T-helper 17 cell (primary cell): ENCODE results near the gene CLDN15. TPM values are rescaled to one million over a fixed set of nuclear protein-coding genes. Genes with fewer than 3 reads are reported as not detected.

ENCODE experiments used
- ATAC-seq: fragments of 150-1000 bp; cut with Tn5 transposase; 2 replicates; pipeline ENCODE4 v1.10.0; 2021; ENCODE audit warnings: mild to moderate bottlenecking, moderate library complexity
- DNase-seq, 3 donors: peaks; one replicate each; pipeline versions ENCODE4 v3.0.0 to v3.0.0-alpha.2; 2020 to 2021
- H3K9me3 ChIP-seq: one replicate; pipeline ENCODE4 v1.7.0; 2013; ENCODE audit warnings: low read length, mild to moderate bottlenecking; ENCODE audit not compliant: control insufficient read depth, poor library complexity, severe bottlenecking
- H3K27ac Mint-ChIP-seq: one replicate; pipeline ENCODE4 v1.8.0; 2022; ENCODE audit warnings: mild to moderate bottlenecking, moderate library complexity, mixed read lengths
- H3K27me3 Mint-ChIP-seq: one replicate; pipeline ENCODE4 v1.8.0; 2022; ENCODE audit warnings: mixed read lengths
- H3K36me3 Mint-ChIP-seq: one replicate; pipeline ENCODE4 v1.8.0; 2022; ENCODE audit warnings: low read depth, mixed read lengths
- H3K4me1 Mint-ChIP-seq: one replicate; pipeline ENCODE4 v1.8.0; 2022; ENCODE audit warnings: mild to moderate bottlenecking, mixed read lengths
- H3K4me3 Mint-ChIP-seq: one replicate; pipeline ENCODE4 v1.8.0; 2022; ENCODE audit warnings: mild to moderate bottlenecking, moderate library complexity, mixed read lengths
- total RNA-seq, 4 donors: library from RNA in 2 of 4; stranded (reverse) in 2 of 4; gene quantifications; one replicate each; pipeline ENCODE4 v1.2.3 and lab custom pipeline; 2022 to 2026

Gene CLDN15
- total RNA-seq, 2 donors from 2014 or later, result 17.3 to 23.0 TPM

GRCh38 chr7:101240226-101241014 is 2.8 kb upstream of the CLDN15 start:
- ATAC-seq (no peak), DNase-seq (no peak)
- Mint-ChIP-seq H3K4me3 (no peak overlapping the region), H3K27me3 (no peaks in the 10 kb centered on the region), H3K27ac (no peak overlapping the region), H3K4me1 (peaks cover 19% of the 10 kb centered on the region), H3K36me3 (peaks cover 2% of the 10 kb centered on the region)
- H3K9me3 ChIP-seq, result no peaks in the 10 kb centered on the region

- Mint-ChIP-seq H3K4me3 (no peak overlapping the region), H3K36me3 (peaks cover 2% of the 10 kb centered on the region), H3K27me3 (no peaks in the 10 kb centered on the region), H3K27ac (no peak overlapping the region), H3K4me1 (peaks cover 15% of the 10 kb centered on the region)
- H3K9me3 ChIP-seq, result no peaks in the 10 kb centered on the region
- ATAC-seq (no peak), DNase-seq (no peak)
Observed at GRCh38 chr7:101239951-101240220, 2.3 kb upstream of the CLDN15 start.

GRCh38 chr7:101239191-101239950 is 1.8 kb upstream of the CLDN15 start:
- H3K27ac Mint-ChIP-seq, result no peak overlapping the region
- H3K4me1 Mint-ChIP-seq, result peaks cover 11% of the 10 kb centered on the region
- H3K36me3 Mint-ChIP-seq, result no peaks in the 10 kb centered on the region
- ATAC-seq (no peak), DNase-seq (no peak)
- H3K9me3 ChIP-seq, result no peaks in the 10 kb centered on the region
- no peak overlapping the region for H3K4me3 Mint-ChIP-seq
- no peaks in the 10 kb centered on the region for H3K27me3 Mint-ChIP-seq

- H3K4me3 Mint-ChIP-seq, result no peak overlapping the region
- H3K27me3 Mint-ChIP-seq, result no peaks in the 10 kb centered on the region
- peaks cover 5% of the 10 kb centered on the region for H3K4me1 Mint-ChIP-seq
- H3K36me3 Mint-ChIP-seq, result no peaks in the 10 kb centered on the region
- no peak overlapping the region for H3K27ac Mint-ChIP-seq
- ATAC-seq (no peak), DNase-seq (no peak)
- no peaks in the 10 kb centered on the region for H3K9me3 ChIP-seq
Observed at GRCh38 chr7:101238226-101239182, 902 bp upstream of the CLDN15 start.

- ATAC-seq, result no peak
- Mint-ChIP-seq H3K27me3 (no peaks in the 10 kb centered on the region), H3K4me1 (peaks cover 5% of the 10 kb centered on the region), H3K4me3 (no peak overlapping the region), H3K27ac (no peak overlapping the region), H3K36me3 (no peaks in the 10 kb centered on the region)
- DNase-seq, result no peak
- no peaks in the 10 kb centered on the region for H3K9me3 ChIP-seq
Observed at GRCh38 chr7:101236292-101236835, 1.2 kb downstream of the CLDN15 start.

GRCh38 chr7:101235522-101235921 is 2.1 kb downstream of the CLDN15 start:
- H3K4me3 Mint-ChIP-seq, result no peak overlapping the region
- ATAC-seq (no peak), DNase-seq (no peak)
- no peaks in the 10 kb centered on the region for H3K9me3 ChIP-seq
- peaks cover 7% of the 10 kb centered on the region for H3K4me1 Mint-ChIP-seq
- no peaks in the 10 kb centered on the region for H3K27me3 Mint-ChIP-seq
- no peak overlapping the region for H3K27ac Mint-ChIP-seq
- no peaks in the 10 kb centered on the region for H3K36me3 Mint-ChIP-seq

GRCh38 chr7:101235050-101235449 is 2.6 kb downstream of the CLDN15 start:
- H3K4me3 Mint-ChIP-seq, result no peak overlapping the region
- H3K27me3 Mint-ChIP-seq, result no peaks in the 10 kb centered on the region
- DNase-seq (no peak), ATAC-seq (no peak)
- no peaks in the 10 kb centered on the region for H3K9me3 ChIP-seq
- H3K27ac Mint-ChIP-seq, result no peak overlapping the region
- H3K4me1 Mint-ChIP-seq, result peaks cover 9% of the 10 kb centered on the region
- H3K36me3 Mint-ChIP-seq, result no peaks in the 10 kb centered on the region

GRCh38 chr7:101234636-101235035 is 3.0 kb downstream of the CLDN15 start:
- no peaks in the 10 kb centered on the region for H3K27me3 Mint-ChIP-seq
- ATAC-seq (no peak), DNase-seq (no peak)
- no peak overlapping the region for H3K4me3 Mint-ChIP-seq
- no peak overlapping the region for H3K27ac Mint-ChIP-seq
- H3K4me1 Mint-ChIP-seq, result peaks cover 9% of the 10 kb centered on the region
- H3K9me3 ChIP-seq, result no peaks in the 10 kb centered on the region
- H3K36me3 Mint-ChIP-seq, result no peaks in the 10 kb centered on the region

- no peak overlapping the region for H3K4me3 Mint-ChIP-seq
- H3K9me3 ChIP-seq, result no peaks in the 10 kb centered on the region
- H3K27ac Mint-ChIP-seq, result no peak overlapping the region
- ATAC-seq (no peak), DNase-seq (no peak)
- no peaks in the 10 kb centered on the region for H3K36me3 Mint-ChIP-seq
- peaks cover 9% of the 10 kb centered on the region for H3K4me1 Mint-ChIP-seq
- H3K27me3 Mint-ChIP-seq, result no peaks in the 10 kb centered on the region
Observed at GRCh38 chr7:101233907-101234547, 3.6 kb downstream of the CLDN15 start.

- H3K4me3 Mint-ChIP-seq, result no peak overlapping the region
- no peaks in the 10 kb centered on the region for H3K27me3 Mint-ChIP-seq
- H3K9me3 ChIP-seq, result no peaks in the 10 kb centered on the region
- no peaks in the 10 kb centered on the region for H3K36me3 Mint-ChIP-seq
- peaks cover 7% of the 10 kb centered on the region for H3K4me1 Mint-ChIP-seq
- H3K27ac Mint-ChIP-seq, result no peak overlapping the region
- no peak for ATAC-seq
- no peak for DNase-seq
Observed at GRCh38 chr7:101232141-101232850, 5.3 kb downstream of the CLDN15 start.

GRCh38 chr7:101231644-101232043 is 6.0 kb downstream of the CLDN15 start:
- H3K36me3 Mint-ChIP-seq, result no peaks in the 10 kb centered on the region
- ATAC-seq, result no peak
- no peak overlapping the region for H3K27ac Mint-ChIP-seq
- DNase-seq, result no peak
- no peaks in the 10 kb centered on the region for H3K9me3 ChIP-seq
- H3K27me3 Mint-ChIP-seq, result no peaks in the 10 kb centered on the region
- H3K4me1 Mint-ChIP-seq, result peaks cover 7% of the 10 kb centered on the region
- no peak overlapping the region for H3K4me3 Mint-ChIP-seq

GRCh38 chr7:101226721-101227120 is 10.9 kb downstream of the CLDN15 start:
- H3K4me3 Mint-ChIP-seq, result no peak overlapping the region
- no peaks in the 10 kb centered on the region for H3K9me3 ChIP-seq
- H3K27me3 Mint-ChIP-seq, result no peaks in the 10 kb centered on the region
- peaks cover 9% of the 10 kb centered on the region for H3K4me1 Mint-ChIP-seq
- no peak overlapping the region for H3K27ac Mint-ChIP-seq
- DNase-seq (no peak), ATAC-seq (no peak)
- peaks cover 2% of the 10 kb centered on the region for H3K36me3 Mint-ChIP-seq
